GM23248 (cell line): ENCODE results near the gene ADAMTSL3. TPM values are rescaled to one million over a fixed set of nuclear protein-coding genes. Genes with fewer than 3 reads are reported as not detected.

ENCODE experiments used
- DNase-seq: peaks from one replicate; pipeline ENCODE4 v3.0.0-alpha.2; 2015
- H2AFZ ChIP-seq: fragments of 200-600 bp; sonication (generic); 2 replicates; pipeline ENCODE4 v1.6.1; 2016; ENCODE audit warnings: antibody characterized with exemption
- H3F3A ChIP-seq: fragments of 200-600 bp; sonication (generic); 2 replicates; pipeline ENCODE4 v1.6.1; 2016; ENCODE audit warnings: mild to moderate bottlenecking, antibody characterized with exemption, mixed run types; ENCODE audit not compliant: insufficient read depth
- H3K27ac ChIP-seq: fragments of 200-600 bp; sonication (generic); 2 replicates; pipeline ENCODE4 v1.5.1; 2016; ENCODE audit warnings: mild to moderate bottlenecking
- H3K27me3 ChIP-seq: fragments of 200-600 bp; sonication (generic); replicated peaks from 2 replicates; pipeline ENCODE4 v1.6.1; 2016; ENCODE audit warnings: mild to moderate bottlenecking; ENCODE audit not compliant: insufficient read depth
- H3K36me3 ChIP-seq: fragments of 200-600 bp; sonication (generic); 2 replicates; pipeline ENCODE4 v1.6.1; 2016; ENCODE audit warnings: low read depth, mild to moderate bottlenecking
- H3K4me1 ChIP-seq: fragments of 200-600 bp; sonication (generic); 2 replicates; pipeline ENCODE4 v1.6.1; 2016; ENCODE audit warnings: mild to moderate bottlenecking; ENCODE audit not compliant: insufficient read depth
- H3K4me2 ChIP-seq: fragments of 200-600 bp; sonication (generic); one replicate; pipeline ENCODE4 v1.6.1; 2016; ENCODE audit warnings: mild to moderate bottlenecking; ENCODE audit not compliant: unreplicated experiment
- H3K4me3 ChIP-seq: fragments of 200-600 bp; sonication (generic); 2 replicates; pipeline ENCODE4 v1.5.1; 2016; ENCODE audit warnings: mild to moderate bottlenecking
- H3K79me2 ChIP-seq: fragments of 200-600 bp; sonication (generic); 2 replicates; pipeline ENCODE4 v1.6.1; 2016; ENCODE audit warnings: mild to moderate bottlenecking; ENCODE audit not compliant: insufficient read depth
- H3K9ac ChIP-seq: fragments of 200-600 bp; sonication (generic); 2 replicates; pipeline ENCODE4 v1.6.1; 2016; ENCODE audit warnings: mild to moderate bottlenecking
- H3K9me2 ChIP-seq: fragments of 200-600 bp; sonication (generic); 2 replicates; pipeline ENCODE4 v1.6.1; 2016; ENCODE audit warnings: mixed run types, mild to moderate bottlenecking, moderate library complexity; ENCODE audit not compliant: insufficient read depth
- H3K9me3 ChIP-seq: fragments of 200-600 bp; sonication (generic); one replicate; pipeline ENCODE4 v1.6.1; 2017; ENCODE audit warnings: low read depth
- H4K20me1 ChIP-seq: fragments of 200-600 bp; sonication (generic); 2 replicates; pipeline ENCODE4 v1.6.0; 2016; ENCODE audit not compliant: insufficient read depth
- EZH2 ChIP-seq: fragments of 200-600 bp; sonication (generic); IDR thresholded peaks from 2 replicates; pipeline ENCODE4 v1.6.1; 2018; ENCODE audit warnings: antibody characterized with exemption, mild to moderate bottlenecking; ENCODE audit not compliant: insufficient read depth, poor library complexity, severe bottlenecking
- EZH2phosphoT487 ChIP-seq: fragments of 200-600 bp; sonication (generic); IDR thresholded peaks from 2 replicates; pipeline ENCODE4 v1.6.1; 2018; ENCODE audit warnings: antibody characterized with exemption, moderate library complexity, mild to moderate bottlenecking, low read depth; ENCODE audit not compliant: insufficient read depth
- WGBS, 2 experiments: methylation state at CpG; one replicate each; pipeline ENCODE4 v1.1.6; 2015 to 2017; ENCODE audit warnings: low lambda C conversion rate in 2 of 2, low coverage in 1 of 2; ENCODE audit errors: missing lambda C conversion rate in 2 of 2; 5-methylcytosine and 5-hydroxymethylcytosine counted together
- in situ Hi-C: fragments of 300-500 bp; cut with MboI; formaldehyde crosslinking; loops from 2 replicates; pipeline ENCODE4 v1.15.0; 2020
- polyA plus RNA-seq: library from polyadenylated mRNA; unstranded; fragments of >200 nt; fragmentation: Nextera tagmentation; extraction: Ambion mirVana; gene quantifications from 2 replicates; pipeline ENCODE4 v1.2.1, GENCODE V29; 2016
- total RNA-seq: library from RNA; depleted of rRNA; stranded (reverse); fragments of >200 nt; shearing (Covaris generic); gene quantifications from 2 replicates; pipeline ENCODE4 v1.2.3, GENCODE V29; 2014

Gene ADAMTSL3
- total and polyA plus RNA-seq, 2 experiments from 2014 or later, result not detected

DNA sequence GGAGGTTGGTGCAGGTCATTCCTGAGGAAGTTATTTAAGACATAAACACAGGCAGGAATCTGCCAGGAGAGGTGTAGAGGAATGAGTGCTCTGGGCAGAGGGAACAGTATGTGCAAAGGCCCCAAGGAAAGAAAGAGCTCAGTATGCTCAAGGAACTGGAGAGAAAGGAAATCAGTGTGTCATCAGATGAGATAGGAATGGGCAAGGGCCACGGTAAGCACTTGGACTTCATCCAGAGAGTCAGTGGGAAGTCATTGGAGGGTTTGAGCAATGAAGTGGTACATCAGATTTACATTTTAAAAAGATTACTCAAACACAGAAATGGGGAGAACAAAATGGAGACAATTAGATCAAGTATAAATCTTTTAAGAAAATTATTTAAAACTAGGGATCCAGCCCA, 272.2 kb downstream of the ADAMTSL3 start:
- no peak overlapping the region for H2AFZ ChIP-seq
- no peaks in the 10 kb centered on the region for H3K4me1 ChIP-seq
- no peak overlapping the region for H3K4me3 ChIP-seq
- H3K4me2 ChIP-seq, result no peak overlapping the region
- 14 to 20% methylated on average over 1 of the region's 1 CpG for WGBS, 2 experiments
- H3F3A ChIP-seq, result no peaks in the 10 kb centered on the region
- no peak overlapping the region for H3K27ac ChIP-seq
- no peaks in the 10 kb centered on the region for H4K20me1 ChIP-seq
- no peaks in the 10 kb centered on the region for H3K36me3 ChIP-seq
- no peak overlapping the region for H3K9ac ChIP-seq
- no peak for TF ChIP-seq EZH2
- H3K9me3 ChIP-seq, result no peaks in the 10 kb centered on the region
- DNase-seq, result no peak
- in situ Hi-C loops, result no loop called here
- H3K79me2 ChIP-seq, result no peaks in the 10 kb centered on the region
- peaks cover 3% of the 10 kb centered on the region; the same call in 1 of the 2 replicates for H3K27me3 ChIP-seq
- no peaks in the 10 kb centered on the region for H3K9me2 ChIP-seq

DNA sequence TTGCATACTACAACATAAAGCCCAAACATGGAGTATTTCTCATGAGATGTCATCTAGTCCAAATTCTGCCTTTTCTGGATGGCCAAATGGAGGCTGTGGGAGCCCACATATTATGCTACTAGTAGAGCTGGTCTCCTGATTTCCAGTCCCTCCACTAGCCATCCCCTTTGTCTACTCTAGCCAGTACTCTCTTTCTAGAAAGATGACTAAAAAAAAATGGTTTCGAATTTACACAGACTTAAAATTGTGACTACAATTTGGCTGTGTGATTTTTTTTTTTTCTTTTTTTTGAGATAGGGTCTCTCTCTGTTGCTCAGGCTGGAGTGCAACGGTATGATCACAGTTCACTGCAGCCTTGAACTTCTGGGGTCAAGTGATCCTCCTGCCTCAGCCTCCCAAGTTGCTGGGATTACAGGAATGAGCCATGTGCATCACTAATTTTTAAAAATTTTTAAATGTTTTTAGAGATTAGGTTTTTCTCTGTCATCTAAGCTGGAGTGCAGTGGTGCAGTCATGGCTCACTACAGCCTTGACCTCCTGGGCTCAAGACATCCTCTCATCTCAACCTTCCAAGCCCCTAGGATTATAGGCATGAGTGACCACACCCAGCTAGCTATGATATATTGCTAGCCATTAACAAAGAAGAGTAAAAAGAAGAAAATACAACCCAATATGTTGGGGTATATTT, 273.9 kb downstream of the ADAMTSL3 start:
- H2AFZ ChIP-seq, result no peak overlapping the region
- H3K4me3 ChIP-seq, result no peak overlapping the region
- in situ Hi-C loops, result no loop called here
- TF ChIP-seq EZH2, result no peak
- no peak for TF ChIP-seq EZH2phosphoT487
- H3K36me3 ChIP-seq, result no peaks in the 10 kb centered on the region
- no peak overlapping the region for H3K4me2 ChIP-seq
- H3F3A ChIP-seq, result no peaks in the 10 kb centered on the region
- H3K27me3 ChIP-seq, result peaks cover 16% of the 10 kb centered on the region; the same call in 1 of the 2 replicates
- H3K79me2 ChIP-seq, result no peaks in the 10 kb centered on the region
- H3K9me3 ChIP-seq, result no peaks in the 10 kb centered on the region
- no peaks in the 10 kb centered on the region for H4K20me1 ChIP-seq
- DNase-seq, result no peak
- H3K9ac ChIP-seq, result no peak overlapping the region
- H3K4me1 ChIP-seq, result no peaks in the 10 kb centered on the region
- no peak overlapping the region for H3K27ac ChIP-seq
- WGBS, 2 experiments, result 30 to 33% methylated on average over 2 of the region's 2 CpGs
- H3K9me2 ChIP-seq, result no peaks in the 10 kb centered on the region

DNA sequence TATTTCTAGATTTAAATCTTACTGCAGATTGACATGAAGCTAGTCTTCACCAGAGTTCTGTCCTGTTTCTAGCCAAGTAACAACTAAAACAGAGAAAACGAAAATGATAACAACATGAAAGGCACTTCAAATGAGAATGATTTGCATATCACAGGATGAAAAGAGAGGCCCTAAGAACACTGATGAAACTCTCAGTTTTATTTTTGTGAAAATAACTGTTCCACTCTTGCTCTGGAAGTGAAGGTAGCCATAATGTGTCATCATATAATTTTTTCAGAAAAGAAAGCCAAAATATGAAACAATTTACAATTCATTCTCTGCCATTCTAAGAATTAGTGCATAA, 274.4 kb downstream of the ADAMTSL3 start:
- no peak overlapping the region for H2AFZ ChIP-seq
- TF ChIP-seq EZH2 (no peak), EZH2phosphoT487 (no peak)
- H3K9ac ChIP-seq, result no peak overlapping the region
- H3K4me2 ChIP-seq, result no peak overlapping the region
- no peaks in the 10 kb centered on the region for H4K20me1 ChIP-seq
- WGBS, 2 experiments, result 38 to 42% methylated on average over 1 of the region's 1 CpG
- no peaks in the 10 kb centered on the region for H3K9me2 ChIP-seq
- in situ Hi-C loops, result no loop called here
- H3K79me2 ChIP-seq, result no peaks in the 10 kb centered on the region
- DNase-seq, result no peak
- H3F3A ChIP-seq, result no peaks in the 10 kb centered on the region
- H3K4me3 ChIP-seq, result no peak overlapping the region
- no peaks in the 10 kb centered on the region for H3K9me3 ChIP-seq
- H3K4me1 ChIP-seq, result no peaks in the 10 kb centered on the region
- no peak overlapping the region for H3K27ac ChIP-seq
- H3K27me3 ChIP-seq, result peaks cover 16% of the 10 kb centered on the region; the same call in 1 of the 2 replicates
- H3K36me3 ChIP-seq, result no peaks in the 10 kb centered on the region

DNA sequence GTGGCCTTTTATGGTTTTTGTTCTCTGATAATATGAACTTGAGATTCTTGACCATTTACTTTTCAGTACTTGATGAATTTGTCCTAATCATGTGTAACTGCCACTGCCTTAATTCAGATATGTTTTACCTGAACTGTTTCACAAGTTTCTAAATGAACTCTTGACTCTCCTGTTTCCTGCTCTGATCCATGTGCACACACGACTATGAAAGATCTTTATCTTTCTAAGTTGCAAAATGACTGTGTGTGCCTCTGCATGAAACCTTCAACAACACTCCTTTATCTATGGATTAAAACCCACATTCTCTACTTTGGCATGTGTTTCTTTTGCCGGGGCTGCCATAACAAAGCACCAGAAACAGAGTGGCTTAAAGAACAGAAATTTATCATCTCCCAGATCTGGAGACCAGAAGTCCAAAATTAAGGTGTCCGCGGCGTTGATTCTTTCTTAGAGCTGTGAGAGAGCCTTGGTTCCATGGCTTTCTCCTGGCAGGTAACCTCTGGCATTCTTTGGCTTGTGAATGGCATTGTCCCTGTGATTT, 275.0 kb downstream of the ADAMTSL3 start:
- Histone ChIP-seq H3K9me2 (no peaks in the 10 kb centered on the region), H3K27me3 (peaks cover 16% of the 10 kb centered on the region; the same call in 1 of the 2 replicates)

More for the DNA sequence above, 275.0 kb downstream of the ADAMTSL3 start:
- no peaks in the 10 kb centered on the region for H3K9me3 ChIP-seq
- H3K79me2 ChIP-seq, result no peaks in the 10 kb centered on the region
- no peaks in the 10 kb centered on the region for H3K4me1 ChIP-seq
- no peaks in the 10 kb centered on the region for H3K36me3 ChIP-seq
- H3F3A ChIP-seq, result no peaks in the 10 kb centered on the region
- in situ Hi-C loops, result no loop called here
- no peak overlapping the region for H3K4me3 ChIP-seq
- H3K9ac ChIP-seq, result no peak overlapping the region
- no peak overlapping the region for H3K4me2 ChIP-seq
- 65 to 73% methylated on average over 5 of the region's 5 CpGs for WGBS, 2 experiments
- no peak overlapping the region for H3K27ac ChIP-seq
- no peak for DNase-seq
- H4K20me1 ChIP-seq, result no peaks in the 10 kb centered on the region
- TF ChIP-seq EZH2 (no peak), EZH2phosphoT487 (no peak)
- no peak overlapping the region for H2AFZ ChIP-seq
